ENCODE measurements around the gene TPRA1.

TPRA1 gene

GRCh38 chr3:127590282-127590592 is 296 bp downstream of the TPRA1 start:
- H3K4me2 ChIP-seq (ENCODE audit: insufficient read depth, low read length) = peak overlapping the region; percentile 85
- no peaks in the 10 kb centered on the region for H3K27me3 ChIP-seq (ENCODE audit: insufficient read depth, low read length, poor library complexity)
- H4K20me1 ChIP-seq (ENCODE audit: insufficient read depth, low read length) = peaks cover 45% of the 10 kb centered on the region
- peaks cover 31% of the 10 kb centered on the region for H3K4me1 ChIP-seq (ENCODE audit: insufficient read depth, low read length)
- no peaks in the 10 kb centered on the region for H3K9me3 ChIP-seq (ENCODE audit: insufficient read depth, low read length, severe bottlenecking)
- peak overlapping the region; percentile 95 for H3K9ac ChIP-seq (ENCODE audit: low read depth, low read length)
- peak overlapping the region; percentile 84 to 94 for H3K4me3 ChIP-seq (ENCODE audit: low read depth in 1 of 2, low read length in 2 of 2)
- H2AFZ ChIP-seq (ENCODE audit: low read depth, low read length) = peak overlapping the region; percentile 87
- H3K27ac ChIP-seq (ENCODE audit: low read length) = peak overlapping the region; percentile 88
- H3K79me2 ChIP-seq (ENCODE audit: insufficient read depth, low read length) = peaks cover 52% of the 10 kb centered on the region
- ATAC-seq (ENCODE audit: insufficient read depth, low read depth) (peak; percentile 39), DNase-seq (peak; percentile 46)
- peaks cover 12% of the 10 kb centered on the region for H3K36me3 ChIP-seq (ENCODE audit: insufficient read depth, low read length)
- TF ChIP-seq EZH2 (IDR thresholded peaks at IDR 0.05; ENCODE audit: borderline replicate concordance, low read depth, low read length, severe bottlenecking) (no peak), CTCF (IDR thresholded peaks at IDR 0.05; ENCODE audit: borderline replicate concordance, extremely low read depth, low read length, poor library complexity, severe bottlenecking) (no peak)

- DNase-seq = peak; percentile 24
- Histone ChIP-seq H3K9me3 (ENCODE audit: insufficient read depth, low read length, severe bottlenecking) (no peaks in the 10 kb centered on the region), H3K4me2 (ENCODE audit: insufficient read depth, low read length) (peak overlapping the region; percentile 85), H3K27ac (ENCODE audit: low read length) (peak overlapping the region; percentile 88), H3K4me3 (ENCODE audit: low read depth in 1 of 2, low read length in 2 of 2) (peak overlapping the region; percentile 84 to 94), H3K4me1 (ENCODE audit: insufficient read depth, low read length) (peaks cover 31% of the 10 kb centered on the region), H3K79me2 (ENCODE audit: insufficient read depth, low read length) (peaks cover 57% of the 10 kb centered on the region), H3K36me3 (ENCODE audit: insufficient read depth, low read length) (peaks cover 12% of the 10 kb centered on the region), H3K9ac (ENCODE audit: low read depth, low read length) (peak overlapping the region; percentile 95), H3K27me3 (ENCODE audit: insufficient read depth, low read length, poor library complexity) (no peaks in the 10 kb centered on the region), H2AFZ (ENCODE audit: low read depth, low read length) (peak overlapping the region; percentile 87), H4K20me1 (ENCODE audit: insufficient read depth, low read length) (peaks cover 50% of the 10 kb centered on the region)
- ATAC-seq (ENCODE audit: insufficient read depth, low read depth) = peak; percentile 2
- TF ChIP-seq EZH2 (IDR thresholded peaks at IDR 0.05; ENCODE audit: borderline replicate concordance, low read depth, low read length, severe bottlenecking) (no peak), CTCF (IDR thresholded peaks at IDR 0.05; ENCODE audit: borderline replicate concordance, extremely low read depth, low read length, poor library complexity, severe bottlenecking) (no peak)
Observed at GRCh38 chr3:127589600-127590281, 792 bp downstream of the TPRA1 start.

GRCh38 chr3:127588806-127589577 is 1.5 kb downstream of the TPRA1 start:
- Histone ChIP-seq H3K9ac (ENCODE audit: low read depth, low read length) (peak overlapping the region; percentile 95), H3K9me3 (ENCODE audit: insufficient read depth, low read length, severe bottlenecking) (no peaks in the 10 kb centered on the region), H3K4me1 (ENCODE audit: insufficient read depth, low read length) (peaks cover 31% of the 10 kb centered on the region), H3K4me2 (ENCODE audit: insufficient read depth, low read length) (peak overlapping the region; percentile 85), H3K27ac (ENCODE audit: low read length) (peak overlapping the region; percentile 88), H3K4me3 (ENCODE audit: low read depth in 1 of 2, low read length in 2 of 2) (peak overlapping the region; percentile 84 to 94; a peak in 3 of 4 replicates), H3K79me2 (ENCODE audit: insufficient read depth, low read length) (peaks cover 64% of the 10 kb centered on the region), H3K36me3 (ENCODE audit: insufficient read depth, low read length) (peaks cover 15% of the 10 kb centered on the region), H4K20me1 (ENCODE audit: insufficient read depth, low read length) (peaks cover 51% of the 10 kb centered on the region), H2AFZ (ENCODE audit: low read depth, low read length) (no peak overlapping the region), H3K27me3 (ENCODE audit: insufficient read depth, low read length, poor library complexity) (no peaks in the 10 kb centered on the region)
- DNase-seq = peak; percentile 49
- no peak for TF ChIP-seq CTCF (IDR thresholded peaks at IDR 0.05; ENCODE audit: borderline replicate concordance, extremely low read depth, low read length, poor library complexity, severe bottlenecking)
- no peak for TF ChIP-seq EZH2 (IDR thresholded peaks at IDR 0.05; ENCODE audit: borderline replicate concordance, low read depth, low read length, severe bottlenecking)
- ATAC-seq (ENCODE audit: insufficient read depth, low read depth) = peak; percentile 12; the same call in 1 of the 3 replicates
